Stimulated activated CD8-positive, alpha-beta memory T cell treated with anti-CD3 and anti-CD28 coated beads, Interleukin-12 subunit alpha, Interleukin-12 subunit beta, amount 100 ng/mL, for 1 hour (primary cell): ENCODE measurements around the gene PGK1.
"Not testable (repeated sequence)": the region's sequence is repeated elsewhere in the genome, so short reads cannot be mapped to it uniquely, and the experiment has no call there.

Experiments used
- DNase-seq: peaks from one replicate; pipeline ENCODE4 v3.0.0-alpha.2; 2020; ENCODE audit warnings: low read depth

The PGK1 gene

GRCh38 chrX:78116365-78116764 is 12.3 kb downstream of the PGK1 start:
- no peak for DNase-seq

- DNase-seq: no peak
Measured at GRCh38 chrX:78116766-78117165, 12.7 kb downstream of the PGK1 start.

- DNase-seq: no peak
Measured at GRCh38 chrX:78118628-78119027, 14.6 kb downstream of the PGK1 start.

DNA sequence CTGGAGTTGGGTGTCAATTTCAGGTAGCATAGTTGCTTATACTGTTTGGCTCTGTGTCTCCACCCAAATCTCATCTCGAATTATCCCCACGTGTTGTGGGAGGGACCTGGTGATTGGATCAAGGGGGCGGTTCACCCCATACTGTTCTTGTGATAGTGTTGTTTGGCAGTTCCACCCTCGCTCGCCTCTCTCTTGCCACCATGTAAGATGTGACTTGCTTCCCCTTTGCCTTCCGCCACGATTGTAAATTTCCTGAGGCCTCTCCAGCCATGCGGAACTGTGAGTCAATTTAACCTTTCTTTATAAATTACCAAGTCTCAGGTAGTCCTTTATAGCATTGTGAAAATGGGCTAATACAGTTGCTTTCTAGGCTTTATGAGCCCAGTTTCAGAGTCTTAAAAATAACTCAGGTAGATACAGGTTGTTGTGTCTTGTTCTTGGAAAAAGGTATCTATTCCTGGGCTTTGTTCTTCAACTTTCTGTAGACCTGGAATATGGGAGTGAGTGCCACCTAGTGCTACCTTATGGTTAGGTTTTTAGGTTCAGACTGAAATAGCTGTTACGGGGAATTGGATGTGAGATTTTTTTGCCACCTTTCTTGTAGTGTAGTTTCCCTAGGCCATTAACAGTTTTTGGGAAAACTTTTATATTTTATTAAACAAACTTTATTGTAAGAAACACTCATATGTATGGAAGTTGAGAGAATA is 15.6 kb downstream of the PGK1 start:
- DNase-seq: no peak

DNA sequence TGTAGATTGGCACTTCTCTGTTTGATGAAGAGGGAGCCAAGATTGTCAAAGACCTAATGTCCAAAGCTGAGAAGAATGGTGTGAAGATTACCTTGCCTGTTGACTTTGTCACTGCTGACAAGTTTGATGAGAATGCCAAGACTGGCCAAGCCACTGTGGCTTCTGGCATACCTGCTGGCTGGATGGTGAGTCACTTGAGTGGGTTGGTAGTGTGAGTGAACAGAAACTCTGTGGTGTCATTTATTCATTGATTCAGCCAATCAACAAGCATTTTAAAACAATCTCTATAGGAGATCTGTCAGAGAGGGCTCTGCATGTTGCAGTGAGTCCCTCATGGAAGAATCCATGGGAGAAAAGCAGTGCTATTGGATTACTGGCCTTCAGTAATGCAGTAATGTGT is 19.1 kb downstream of the PGK1 start:
- no peak for DNase-seq

DNA sequence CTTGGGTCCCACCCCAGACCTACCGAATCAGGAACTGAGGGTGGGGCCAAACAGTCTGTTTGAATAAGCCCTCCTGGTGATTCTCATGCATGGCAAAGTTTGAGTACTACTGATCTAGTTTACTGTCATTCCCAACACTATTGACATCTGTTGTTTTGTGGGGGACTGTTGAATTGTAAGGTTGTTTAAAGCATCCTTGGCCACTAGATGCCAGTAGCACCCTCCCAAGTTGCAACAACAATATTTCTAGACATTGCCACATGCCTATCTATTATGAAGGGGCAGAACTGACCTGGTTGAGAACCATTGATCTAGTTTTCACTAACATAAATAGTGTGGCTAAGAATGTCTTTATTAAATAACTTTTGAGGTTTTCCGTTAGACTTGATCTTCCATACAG is 20.3 kb downstream of the PGK1 start:
- no peak for DNase-seq

- no peak for DNase-seq
Measured at GRCh38 chrX:78125148-78125547, 21.1 kb downstream of the PGK1 start.

DNA sequence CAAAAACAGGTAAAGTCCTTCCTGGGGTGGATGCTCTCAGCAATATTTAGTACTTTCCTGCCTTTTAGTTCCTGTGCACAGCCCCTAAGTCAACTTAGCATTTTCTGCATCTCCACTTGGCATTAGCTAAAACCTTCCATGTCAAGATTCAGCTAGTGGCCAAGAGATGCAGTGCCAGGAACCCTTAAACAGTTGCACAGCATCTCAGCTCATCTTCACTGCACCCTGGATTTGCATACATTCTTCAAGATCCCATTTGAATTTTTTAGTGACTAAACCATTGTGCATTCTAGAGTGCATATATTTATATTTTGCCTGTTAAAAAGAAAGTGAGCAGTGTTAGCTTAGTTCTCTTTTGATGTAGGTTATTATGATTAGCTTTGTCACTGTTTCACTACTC is 21.7 kb downstream of the PGK1 start:
- not testable (repeated sequence) for DNase-seq

DNA sequence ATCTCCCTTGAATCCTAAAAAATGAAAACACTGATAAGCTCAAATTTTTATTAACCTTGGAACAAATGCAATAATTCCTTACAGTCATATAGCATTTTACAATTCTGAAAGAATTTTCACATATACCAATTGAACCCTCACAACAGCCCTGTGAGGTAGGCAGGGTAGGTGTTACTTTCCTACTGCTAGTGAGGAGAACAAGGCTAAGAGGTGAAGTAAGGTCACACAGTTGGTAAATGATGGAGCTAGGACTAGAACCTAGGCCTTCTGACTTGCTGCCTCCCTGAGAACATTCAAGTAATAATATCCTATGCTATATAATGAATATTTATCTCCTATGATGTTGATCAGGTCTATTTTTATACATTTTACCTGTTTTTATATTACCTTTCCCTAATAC is 25.7 kb downstream of the PGK1 start:
- no peak for DNase-seq

DNA sequence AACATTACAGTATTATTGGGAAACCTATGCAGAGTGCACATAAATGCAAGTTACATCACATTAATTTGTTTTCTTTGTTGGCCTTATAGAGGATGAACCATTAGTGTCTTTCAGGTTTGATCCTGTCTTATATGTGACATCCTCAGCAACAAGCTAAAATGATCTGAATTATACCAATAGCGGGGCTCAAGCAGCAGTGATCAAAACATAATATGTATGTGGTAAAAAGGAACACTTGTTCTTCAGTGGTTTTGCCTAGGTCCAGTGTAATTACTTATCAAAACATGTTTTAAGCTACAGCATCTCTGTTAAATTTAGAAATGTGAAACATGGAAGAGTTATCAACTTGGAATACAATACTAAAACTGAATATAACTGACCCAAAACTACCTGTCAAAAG is 26.3 kb downstream of the PGK1 start:
- no peak for DNase-seq

DNA sequence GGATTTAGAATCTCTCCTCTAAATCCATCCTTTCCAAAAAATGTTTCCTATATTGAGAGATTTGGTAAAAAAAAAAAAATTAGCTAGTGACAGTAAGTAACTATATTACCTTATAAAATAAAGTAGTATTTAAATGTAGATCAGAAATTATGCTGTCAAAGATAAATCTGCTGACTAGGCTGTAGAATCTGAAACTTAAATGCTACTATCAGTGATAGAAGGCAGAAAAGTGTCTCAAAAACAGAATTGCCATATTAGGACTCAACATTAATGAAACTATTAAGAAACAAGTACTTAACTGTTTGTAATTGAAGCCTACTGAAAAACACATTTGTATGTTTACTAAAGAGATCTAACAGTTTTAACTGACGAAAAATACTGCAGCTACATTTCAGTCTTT is 27.1 kb downstream of the PGK1 start:
- no peak for DNase-seq

DNA sequence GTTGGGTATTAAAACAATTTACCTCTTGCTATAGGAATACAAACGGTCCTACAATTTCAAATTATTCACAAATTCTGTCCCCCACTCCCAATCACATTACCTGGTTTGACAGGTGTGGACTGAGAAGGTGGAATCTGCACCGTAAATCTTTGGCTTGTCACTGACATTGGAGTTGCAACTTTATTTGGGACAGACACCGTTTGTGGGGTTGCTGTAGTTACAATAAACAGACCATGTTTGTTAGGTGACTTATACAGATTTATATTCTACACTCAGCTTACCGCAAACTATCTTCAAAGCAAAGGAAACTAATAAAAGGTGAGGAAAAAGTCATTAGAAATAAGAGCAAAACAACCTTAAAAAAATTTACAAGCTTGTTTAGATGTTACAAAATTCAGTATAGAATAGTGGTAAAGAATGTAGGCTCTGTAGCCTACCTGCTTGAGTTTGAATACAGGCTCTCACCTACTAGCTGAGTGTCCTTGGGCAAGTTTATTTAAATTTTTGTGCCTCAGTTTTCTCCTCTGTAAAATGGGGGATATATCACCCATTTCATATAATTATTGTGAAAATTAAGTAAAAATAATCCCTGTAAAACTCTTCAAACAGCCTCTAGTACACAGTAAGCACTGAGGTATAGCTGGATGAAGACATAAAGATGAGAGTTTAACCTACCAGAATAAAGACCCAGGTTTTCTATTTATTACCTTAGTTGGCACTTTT is 29.4 kb downstream of the PGK1 start:
- no peak for DNase-seq

DNA sequence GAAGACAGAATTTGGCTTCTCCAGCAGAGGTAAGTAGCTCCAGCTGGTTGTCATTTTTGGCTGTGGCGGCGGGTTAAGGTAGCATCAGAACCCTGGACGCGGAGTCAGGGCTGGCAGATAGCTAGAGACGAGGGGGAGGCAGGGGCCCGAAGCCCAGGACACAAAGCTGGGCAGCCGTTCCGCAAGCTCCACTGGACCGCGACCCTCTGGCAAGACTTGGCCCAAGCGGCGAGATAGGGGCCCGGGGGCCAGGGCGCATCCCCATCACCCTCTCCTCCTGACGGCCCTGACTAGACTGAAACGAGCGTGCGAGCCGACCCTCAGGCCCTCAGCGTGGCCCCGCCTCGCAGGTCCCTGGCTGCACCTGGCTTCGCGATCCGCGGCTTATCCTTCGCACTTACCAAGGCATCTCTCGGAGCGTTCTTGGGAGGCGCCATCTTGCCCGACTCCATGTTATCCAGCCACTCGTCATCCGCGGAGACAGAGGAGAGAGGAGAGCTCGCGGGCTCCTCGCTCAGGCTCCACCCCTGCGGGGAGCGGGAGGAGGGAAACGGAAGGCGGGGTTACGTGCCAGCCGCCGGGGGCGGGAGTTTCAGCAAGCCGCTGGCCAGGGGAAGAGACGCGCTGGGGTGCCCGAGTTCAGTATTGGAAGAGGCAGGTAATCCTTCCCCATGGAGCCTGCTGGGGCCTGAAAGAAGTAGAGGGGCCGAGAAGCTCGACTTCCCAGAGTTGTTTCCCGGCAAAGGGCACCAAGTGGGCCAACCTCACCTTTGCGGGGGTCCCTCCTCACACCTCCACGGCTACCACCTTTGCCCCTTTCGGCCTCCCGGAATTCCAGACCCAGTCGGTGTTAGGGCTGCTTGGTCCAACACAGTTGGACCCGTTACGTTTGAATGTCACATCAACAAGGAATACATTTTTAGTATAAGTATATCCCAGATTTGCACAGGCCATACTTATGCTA is 35.4 kb downstream of the PGK1 start, which contains the start of gene TAF9B:
TAF9B (minus strand) TSS at position 491 of the 964 bp plus-strand sequence; CDS start at position 452, 39 bp downstream.
- peak; percentile 62 for DNase-seq

DNA sequence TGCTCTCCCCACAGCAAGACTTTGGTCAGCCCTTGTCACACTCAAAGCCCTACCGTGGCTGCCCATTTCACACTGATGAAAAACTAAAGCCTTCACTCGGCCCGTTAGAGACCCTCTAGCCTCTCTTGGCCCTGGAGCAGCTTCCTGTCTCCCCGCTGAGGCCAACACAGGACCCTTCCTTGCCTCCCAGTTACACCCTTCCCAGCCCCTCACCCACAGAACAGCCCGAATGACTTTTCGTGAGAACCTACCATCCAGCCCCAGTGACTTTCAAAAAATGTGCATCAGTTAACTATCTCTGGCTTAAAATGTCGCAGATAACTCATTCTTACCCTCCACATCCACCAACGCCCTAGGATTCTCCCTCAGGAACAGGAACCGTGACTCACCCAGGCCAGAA is 36.2 kb downstream of the PGK1 start:
- no peak for DNase-seq

- not testable (repeated sequence) for DNase-seq
Measured at GRCh38 chrX:78147002-78147540, 43.0 kb downstream of the PGK1 start.

- not testable (repeated sequence) for DNase-seq
Measured at GRCh38 chrX:78157373-78157772, 53.3 kb downstream of the PGK1 start.

GRCh38 chrX:78157846-78158245 is 53.8 kb downstream of the PGK1 start:
- DNase-seq: not testable (repeated sequence)

GRCh38 chrX:78160711-78161110 is 56.7 kb downstream of the PGK1 start:
- not testable (repeated sequence) for DNase-seq

- DNase-seq: not testable (repeated sequence)
Measured at GRCh38 chrX:78163175-78163574, 59.1 kb downstream of the PGK1 start.

GRCh38 chrX:78165425-78165824 is 61.4 kb downstream of the PGK1 start:
- no peak for DNase-seq

- no peak for DNase-seq
Measured at GRCh38 chrX:78168065-78168464, 64.0 kb downstream of the PGK1 start.
